ENCODE measurements around the gene CFAP43.

CFAP43 gene

GRCh38 chr10:104089621-104090020 is 142.5 kb downstream of the CFAP43 start:
- no peak overlapping the region for H3K27ac ChIP-seq (ENCODE audit: low read length)
- H3K4me2 ChIP-seq (ENCODE audit: low read depth, low read length): no peak overlapping the region
- no peaks in the 10 kb centered on the region for H3K27me3 ChIP-seq (replicated peaks; ENCODE audit: insufficient read depth, low read length)
- no peak overlapping the region for H3K9ac ChIP-seq (ENCODE audit: low read length)
- H3K79me2 ChIP-seq (ENCODE audit: low read length): no peaks in the 10 kb centered on the region
- H3F3A ChIP-seq (ENCODE audit: insufficient read depth, low read length): no peaks in the 10 kb centered on the region
- H4K20me1 ChIP-seq (ENCODE audit: insufficient read depth, low read length): no peaks in the 10 kb centered on the region
- H3K4me3 ChIP-seq (ENCODE audit: low read length): no peak overlapping the region
- H3K4me1 ChIP-seq (ENCODE audit: low read length): no peaks in the 10 kb centered on the region
- no peak overlapping the region for H2AFZ ChIP-seq (ENCODE audit: low read length)
- no peak for DNase-seq
- H3K9me2 ChIP-seq (replicated peaks; ENCODE audit: insufficient read depth, low read length): no peaks in the 10 kb centered on the region
- TF ChIP-seq EZH2 (optimal IDR thresholded peaks at IDR 0.05; ENCODE audit: low read depth, low read length): no peak
- TF ChIP-seq EZH2phosphoT487 (IDR thresholded peaks at IDR 0.05; ENCODE audit: low read length): no peak
- TF ChIP-seq CTCF (IDR thresholded peaks at IDR 0.05; ENCODE audit: low read length): no peak
- H3K36me3 ChIP-seq (replicated peaks; ENCODE audit: insufficient read depth, low read length): no peaks in the 10 kb centered on the region
- no peaks in the 10 kb centered on the region for H3K9me3 ChIP-seq (replicated peaks; ENCODE audit: insufficient read depth, low read length)

- no peaks in the 10 kb centered on the region for H4K20me1 ChIP-seq (ENCODE audit: insufficient read depth, low read length)
- H3K27me3 ChIP-seq (replicated peaks; ENCODE audit: insufficient read depth, low read length): no peaks in the 10 kb centered on the region
- no peak overlapping the region for H2AFZ ChIP-seq (ENCODE audit: low read length)
- H3K9ac ChIP-seq (ENCODE audit: low read length): no peak overlapping the region
- H3K9me2 ChIP-seq (replicated peaks; ENCODE audit: insufficient read depth, low read length): no peaks in the 10 kb centered on the region
- DNase-seq: no peak
- H3F3A ChIP-seq (ENCODE audit: insufficient read depth, low read length): no peaks in the 10 kb centered on the region
- H3K79me2 ChIP-seq (ENCODE audit: low read length): no peaks in the 10 kb centered on the region
- no peak overlapping the region for H3K4me2 ChIP-seq (ENCODE audit: low read depth, low read length)
- H3K9me3 ChIP-seq (replicated peaks; ENCODE audit: insufficient read depth, low read length): no peaks in the 10 kb centered on the region
- no peaks in the 10 kb centered on the region for H3K36me3 ChIP-seq (replicated peaks; ENCODE audit: insufficient read depth, low read length)
- H3K4me1 ChIP-seq (ENCODE audit: low read length): no peaks in the 10 kb centered on the region
- no peak overlapping the region for H3K4me3 ChIP-seq (ENCODE audit: low read length)
- H3K27ac ChIP-seq (ENCODE audit: low read length): no peak overlapping the region
- TF ChIP-seq EZH2phosphoT487 (IDR thresholded peaks at IDR 0.05; ENCODE audit: low read length) (no peak), EZH2 (optimal IDR thresholded peaks at IDR 0.05; ENCODE audit: low read depth, low read length) (no peak), CTCF (IDR thresholded peaks at IDR 0.05; ENCODE audit: low read length) (no peak)
These were observed 143.9 kb downstream of the CFAP43 start for GRCh38 chr10:104088239-104088638.

- Histone ChIP-seq H3K9ac (ENCODE audit: low read length) (no peak within 1 kb of the TSS), H2AFZ (ENCODE audit: low read length) (no peak within 1 kb of the TSS), H3K36me3 (replicated peaks; ENCODE audit: insufficient read depth, low read length) (no peaks in the 10 kb centered on the region), H3K9me3 (replicated peaks; ENCODE audit: insufficient read depth, low read length) (no peaks in the 10 kb centered on the region), H3K4me2 (ENCODE audit: low read depth, low read length) (no peak within 1 kb of the TSS), H3K27me3 (replicated peaks; ENCODE audit: insufficient read depth, low read length) (no peaks in the 10 kb centered on the region), H4K20me1 (ENCODE audit: insufficient read depth, low read length) (no peaks in the 10 kb centered on the region), H3K79me2 (ENCODE audit: low read length) (no peaks in the 10 kb centered on the region), H3K4me3 (ENCODE audit: low read length) (no peak within 1 kb of the TSS), H3F3A (ENCODE audit: insufficient read depth, low read length) (no peaks in the 10 kb centered on the region), H3K4me1 (ENCODE audit: low read length) (no peaks in the 10 kb centered on the region), H3K9me2 (replicated peaks; ENCODE audit: insufficient read depth, low read length) (no peaks in the 10 kb centered on the region), H3K27ac (ENCODE audit: low read length) (no peak within 1 kb of the TSS)
- DNase-seq: no peak
- TF ChIP-seq CTCF (IDR thresholded peaks at IDR 0.05; ENCODE audit: low read length) (no peak), EZH2 (optimal IDR thresholded peaks at IDR 0.05; ENCODE audit: low read depth, low read length) (no peak), EZH2phosphoT487 (IDR thresholded peaks at IDR 0.05; ENCODE audit: low read length) (no peak)
These were observed 146.3 kb downstream of the CFAP43 start, which contains the start of gene COL17A1 for GRCh38 chr10:104085801-104086400. COL17A1 (minus strand) TSS chr10:104085880; CDS start chr10:104080673, 5,207 bp downstream.

Data from MM.1S (cell line).